EH (cell line): ENCODE measurements around the gene LAT.
A peak's percentile ranks its signal among the peaks of the same experiment; 100 is the strongest.
"Not testable (repeated sequence)": the region's sequence is repeated elsewhere in the genome, so short reads cannot be mapped to it uniquely, and the experiment has no call there.

Experiments used
- DNase-seq: peaks from one replicate; pipeline ENCODE4 v3.0.0-alpha.2; 2015; ENCODE audit warnings: low read depth

LAT gene

DNA sequence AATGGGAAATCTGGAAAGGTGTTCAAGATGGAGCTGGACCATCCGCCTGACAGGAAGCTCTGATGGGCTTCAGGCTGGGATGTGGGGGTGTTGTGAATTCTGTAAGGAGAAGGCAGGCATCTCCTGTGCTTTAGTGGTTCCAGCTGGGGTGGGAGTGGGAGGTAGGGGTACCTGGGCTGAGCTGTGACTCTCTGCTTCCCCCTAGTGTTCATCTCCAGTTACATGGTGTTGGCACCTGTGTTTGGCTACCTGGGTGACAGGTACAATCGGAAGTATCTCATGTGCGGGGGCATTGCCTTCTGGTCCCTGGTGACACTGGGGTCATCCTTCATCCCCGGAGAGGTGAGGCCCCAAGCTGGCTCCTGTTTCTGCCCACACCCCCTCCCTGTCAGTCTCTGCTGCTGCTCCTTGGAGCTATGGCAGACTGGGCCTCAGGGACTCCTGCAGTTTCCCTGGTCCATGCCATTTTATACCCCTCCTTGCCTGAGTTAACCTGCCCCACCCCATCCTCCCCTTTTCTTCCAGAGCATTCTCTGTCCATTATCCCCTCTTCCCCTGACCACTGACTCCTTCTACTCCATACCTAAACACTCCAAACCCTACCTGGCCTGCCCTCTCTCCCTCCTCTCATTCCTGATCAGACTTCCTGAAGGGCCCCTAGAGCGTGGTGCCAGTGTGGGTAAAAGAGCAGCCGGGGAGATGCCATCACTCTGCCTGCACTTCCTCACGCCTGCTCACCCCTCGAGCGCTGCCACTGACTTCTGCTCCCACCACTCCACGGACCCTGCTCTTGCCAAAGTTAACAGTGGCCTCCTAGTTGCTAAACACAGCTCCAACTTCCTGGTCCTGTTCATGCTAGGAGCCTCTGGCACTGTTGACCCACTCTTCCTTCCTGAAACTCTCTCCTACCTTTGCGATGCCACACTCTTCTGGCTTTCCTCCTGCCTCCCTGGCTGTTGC is 6.9 kb upstream of the LAT start:
- no peak for DNase-seq

DNA sequence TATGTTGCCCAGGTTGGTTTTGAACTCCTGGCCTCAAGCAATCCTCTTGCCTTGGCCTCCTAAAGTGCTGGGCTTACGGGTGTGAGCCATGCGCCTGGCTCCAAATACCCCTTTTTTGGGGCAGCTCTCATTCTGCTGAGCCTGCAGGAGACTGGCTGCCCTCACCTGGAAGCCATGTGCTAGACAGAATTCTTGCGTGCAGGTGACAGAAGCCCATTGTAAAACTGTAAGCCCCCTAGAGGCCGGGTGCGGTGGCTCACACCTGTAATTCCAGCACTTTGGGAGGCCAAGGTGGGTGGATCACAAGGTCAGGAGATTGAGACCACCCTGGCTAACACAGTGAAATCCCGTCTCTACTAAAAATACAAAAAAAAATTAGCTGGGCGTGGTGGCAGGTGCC is 4.5 kb upstream of the LAT start:
- DNase-seq, result not testable (repeated sequence)

- DNase-seq, result no peak
These were observed 3.9 kb upstream of the LAT start for GRCh38 chr16:28980929-28981328.

DNA sequence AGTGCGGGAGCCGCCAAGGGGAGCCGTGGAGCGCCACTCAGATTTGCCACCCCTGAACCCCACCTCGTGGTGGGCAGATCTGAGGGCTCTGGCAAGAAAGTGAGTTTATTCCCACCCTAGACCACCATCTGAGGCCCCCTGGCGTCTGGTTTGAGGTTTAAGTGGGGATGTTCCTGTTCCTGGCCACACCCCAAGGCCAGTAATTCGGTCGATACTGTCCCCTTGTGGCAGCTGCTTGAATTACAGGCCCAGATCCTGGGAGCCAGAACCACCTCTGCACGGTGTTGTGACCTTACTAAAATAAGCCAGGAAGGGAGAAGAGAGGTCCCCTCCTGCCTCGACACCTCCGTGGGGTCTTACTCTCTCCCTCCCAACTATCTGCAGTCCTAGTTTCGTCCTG is 3.3 kb upstream of the LAT start:
- no peak for DNase-seq

DNA sequence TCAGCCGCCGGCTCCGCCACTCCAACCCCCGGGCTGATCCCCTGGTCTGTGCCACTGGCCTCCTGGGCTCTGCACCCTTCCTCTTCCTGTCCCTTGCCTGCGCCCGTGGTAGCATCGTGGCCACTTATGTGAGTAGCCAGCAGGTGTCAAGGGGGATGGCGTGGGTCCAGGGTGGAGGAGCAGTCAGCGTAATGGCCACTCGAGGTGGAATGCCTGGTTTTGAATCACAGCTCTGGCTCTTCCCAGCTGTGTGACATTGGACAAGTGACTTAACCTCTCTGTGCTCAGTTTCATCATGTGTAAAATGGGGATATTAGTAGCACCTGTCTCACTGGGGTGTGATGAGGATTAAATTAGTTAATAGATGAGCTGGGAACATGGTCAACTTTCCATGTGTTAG is 2.4 kb upstream of the LAT start:
- DNase-seq, result no peak

- no peak for DNase-seq
These were observed 1.9 kb upstream of the LAT start for GRCh38 chr16:28982949-28983348.

- no peak for DNase-seq
These were observed 1.2 kb upstream of the LAT start for GRCh38 chr16:28983644-28984043.

DNA sequence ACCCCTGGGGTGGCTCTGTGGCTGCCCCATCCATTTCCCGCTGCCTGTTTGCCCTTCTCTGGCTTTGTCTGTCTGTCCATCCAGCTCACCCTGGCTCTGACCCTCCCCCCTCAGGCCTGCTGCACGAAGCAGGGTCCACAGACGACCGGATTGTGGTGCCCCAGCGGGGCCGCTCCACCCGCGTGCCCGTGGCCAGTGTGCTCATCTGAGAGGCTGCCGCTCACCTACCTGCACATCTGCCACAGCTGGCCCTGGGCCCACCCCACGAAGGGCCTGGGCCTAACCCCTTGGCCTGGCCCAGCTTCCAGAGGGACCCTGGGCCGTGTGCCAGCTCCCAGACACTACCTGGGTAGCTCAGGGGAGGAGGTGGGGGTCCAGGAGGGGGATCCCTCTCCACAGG is 761 bp upstream of the LAT start:
- DNase-seq, result no peak

DNA sequence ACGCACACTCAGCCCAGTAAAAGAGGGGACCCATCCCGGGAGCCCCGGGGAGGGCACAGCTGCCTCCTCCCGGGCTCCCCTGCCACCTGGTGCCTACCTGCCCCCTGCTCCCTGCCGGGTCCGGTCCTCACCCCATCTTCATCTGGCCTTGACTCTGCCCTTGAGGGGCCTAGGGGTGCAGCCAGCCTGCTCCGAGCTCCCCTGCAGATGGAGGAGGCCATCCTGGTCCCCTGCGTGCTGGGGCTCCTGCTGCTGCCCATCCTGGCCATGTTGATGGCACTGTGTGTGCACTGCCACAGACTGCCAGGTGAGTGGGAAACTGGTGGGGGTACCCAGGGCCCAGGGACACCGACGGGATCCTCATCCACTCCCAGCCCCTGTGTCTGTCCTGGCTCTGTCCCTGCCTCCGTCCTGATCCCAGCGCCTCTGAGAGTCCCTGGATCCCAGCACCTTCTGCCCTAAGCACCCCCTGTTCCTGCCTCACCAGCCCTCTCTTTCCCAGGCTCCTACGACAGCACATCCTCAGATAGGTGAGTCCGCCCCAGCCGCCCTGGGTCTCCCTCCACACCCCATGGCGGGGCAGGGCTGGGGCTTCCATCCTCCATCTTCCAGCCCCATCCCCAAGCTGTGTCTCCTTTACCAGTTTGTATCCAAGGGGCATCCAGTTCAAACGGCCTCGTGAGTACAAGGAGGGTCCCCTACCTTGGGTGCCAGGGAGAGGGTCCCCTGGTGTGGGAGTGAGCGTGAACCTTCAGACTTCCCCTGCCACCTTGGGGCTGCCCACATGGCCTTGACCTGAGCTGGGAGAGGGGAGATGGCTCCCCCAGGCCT is 574 bp downstream of the LAT start:
- DNase-seq, result no peak

- DNase-seq, result no peak
These were observed 1.2 kb downstream of the LAT start for GRCh38 chr16:28986046-28986445.

GRCh38 chr16:28986492-28986891 is 1.6 kb downstream of the LAT start:
- no peak for DNase-seq

GRCh38 chr16:28987170-28987853 is 2.5 kb downstream of the LAT start:
- no peak for DNase-seq

GRCh38 chr16:28989363-28989762 is 4.5 kb downstream of the LAT start:
- DNase-seq, result no peak

- no peak for DNase-seq
These were observed 5.7 kb downstream of the LAT start for GRCh38 chr16:28990375-28991040.

DNA sequence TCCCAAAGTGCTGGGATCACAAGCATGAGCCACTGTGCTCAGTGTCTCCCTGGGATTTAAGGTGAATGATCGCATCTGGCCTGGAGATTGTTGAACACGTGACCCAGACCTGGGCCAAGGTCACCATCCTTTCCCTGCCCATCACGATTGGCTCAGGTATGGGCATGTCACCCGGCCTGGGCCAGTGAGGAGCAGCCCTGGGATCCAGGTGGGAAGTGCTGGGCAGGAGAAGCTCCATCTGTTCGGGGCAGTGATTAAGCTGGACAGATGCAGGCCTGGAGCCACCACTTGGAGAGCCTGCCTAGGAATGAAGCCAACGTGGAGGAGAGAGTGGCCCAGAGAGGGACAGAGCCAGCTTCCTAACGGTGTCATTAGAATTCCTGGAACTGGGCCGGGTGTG is 6.8 kb downstream of the LAT start:
- no peak for DNase-seq

GRCh38 chr16:28992496-28992895 is 7.6 kb downstream of the LAT start:
- DNase-seq, result no peak

DNA sequence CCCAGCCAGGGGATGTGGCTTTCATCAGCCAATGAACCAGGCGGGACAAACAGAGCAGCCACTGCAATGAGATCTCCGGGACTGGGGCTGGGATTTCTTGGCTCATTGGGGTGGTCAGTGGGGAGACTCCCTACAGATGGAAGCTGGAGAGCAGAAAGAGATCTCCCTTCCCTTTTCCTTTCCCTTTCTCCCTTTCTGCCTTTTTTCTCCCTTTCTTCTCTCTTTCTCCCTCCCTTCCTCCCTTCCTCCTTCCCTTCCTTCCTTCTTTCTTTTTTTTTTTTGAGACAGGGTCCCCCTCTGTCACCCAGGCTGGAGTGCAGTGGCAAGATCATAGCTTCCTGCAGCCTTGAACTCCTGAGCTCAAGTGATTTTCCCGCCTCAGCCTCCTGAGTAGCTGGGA is 14.0 kb downstream of the LAT start:
- DNase-seq, result no peak

DNA sequence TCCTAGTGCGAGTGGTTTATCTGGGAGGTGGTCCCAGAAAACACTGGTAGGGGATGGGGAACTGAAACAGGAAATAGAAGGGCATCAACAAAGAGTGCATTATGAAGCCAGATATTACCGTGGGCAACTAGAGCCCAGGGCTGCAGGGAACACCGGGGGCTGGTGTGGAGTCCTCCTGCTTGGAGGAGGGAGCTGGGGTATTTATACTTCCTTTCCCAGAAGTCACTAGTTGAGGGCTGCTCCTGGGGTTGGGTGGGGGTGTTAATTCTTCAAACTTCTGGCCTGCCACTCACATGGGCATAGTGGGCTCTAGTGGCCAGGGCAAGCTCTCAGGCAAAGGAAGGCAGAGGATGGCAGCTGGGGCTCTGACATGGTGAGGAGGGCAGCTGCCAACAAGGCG is 14.7 kb downstream of the LAT start:
- no peak for DNase-seq

DNA sequence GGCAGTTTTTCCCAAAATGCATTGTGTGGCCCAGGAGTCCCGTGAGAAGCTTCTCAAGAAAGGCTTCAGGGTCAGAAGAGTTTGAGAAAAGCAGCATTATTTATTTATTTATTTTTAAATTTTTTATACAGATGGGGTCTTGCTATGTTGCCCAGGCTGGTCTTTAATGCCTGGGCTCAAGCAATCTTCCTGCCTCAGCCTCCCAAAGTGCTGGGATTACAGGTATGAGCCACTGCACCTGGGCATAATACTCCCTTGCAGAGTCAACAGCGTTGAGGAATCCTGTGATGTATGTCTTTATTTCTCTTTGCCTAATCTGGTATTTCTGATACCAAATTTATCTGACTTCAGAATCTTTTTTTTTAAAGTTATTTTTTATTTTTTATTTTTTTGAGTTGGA is 15.2 kb downstream of the LAT start:
- no peak for DNase-seq

GRCh38 chr16:29004496-29005139 is 19.8 kb downstream of the LAT start:
- peak; percentile 69 for DNase-seq
